ENCODE measurements around the gene SOX10. TPM values are rescaled to one million over a fixed set of nuclear protein-coding genes. Genes with fewer than 3 reads are reported as not detected.

Gene SOX10
- total RNA-seq, 4 donors from 2014 or later: 0.17 to 0.62 (median 0.59) TPM; not detected in 1

DNA sequence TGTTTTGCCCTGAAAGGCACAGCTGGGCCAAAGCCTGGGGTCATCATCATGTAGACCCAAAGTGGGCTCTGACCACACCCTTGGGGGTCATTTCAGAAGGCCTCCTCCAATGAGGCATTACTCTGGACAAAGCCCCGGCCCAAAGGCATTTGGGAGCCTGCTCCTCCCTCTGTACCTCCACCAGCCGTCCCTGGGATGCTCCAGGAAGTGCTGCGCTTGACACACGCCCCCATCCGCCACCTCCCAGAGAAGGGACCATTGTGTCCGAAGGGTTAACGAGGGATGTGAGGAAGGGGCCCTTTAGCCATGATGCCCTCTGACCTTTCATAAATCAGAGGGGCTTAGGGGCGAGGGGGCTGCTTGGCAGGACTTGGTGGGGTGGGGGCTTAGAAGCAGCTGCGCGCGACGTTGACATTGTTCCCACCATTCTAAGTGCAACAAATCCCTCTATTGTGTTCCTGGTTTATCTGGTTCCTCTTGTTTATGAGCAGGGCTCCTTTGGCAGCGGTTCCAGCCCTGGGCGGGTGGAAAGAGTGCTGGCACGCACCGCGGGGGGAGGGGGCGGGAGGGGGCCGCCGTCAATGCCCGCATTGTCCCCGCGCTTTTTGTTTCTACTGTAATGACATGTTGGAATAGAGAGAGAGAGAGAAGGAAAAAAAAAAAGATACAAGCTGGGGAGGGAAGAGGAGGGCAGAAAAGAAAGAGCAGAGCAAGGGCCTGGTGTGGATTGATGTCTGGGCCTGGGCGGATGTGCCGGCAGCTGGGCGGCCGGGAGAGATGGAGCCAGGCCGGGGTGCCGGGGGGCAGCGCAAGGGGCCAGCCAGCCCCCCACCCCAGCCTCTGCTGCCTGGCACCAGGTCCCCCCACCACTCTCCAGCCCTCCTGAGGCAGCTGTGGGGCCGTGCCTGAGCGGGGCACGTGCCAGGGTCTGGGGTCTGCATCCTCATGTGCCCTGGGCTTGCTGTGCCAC, 32.1 kb upstream of the SOX10 start:
- H3K4me3 ChIP-seq: no peak overlapping the region
- ATAC-seq (no peak), DNase-seq (no peak)
- H3K36me3 ChIP-seq: no peaks in the 10 kb centered on the region
- H3K27me3 ChIP-seq: no peaks in the 10 kb centered on the region
- no peaks in the 10 kb centered on the region for H3K9me3 ChIP-seq
- intact Hi-C loops (cut with DNase I; ENCODE audit: low total_unique reads): no loop called here
- H3K27ac ChIP-seq: no peak overlapping the region
- peaks cover 6 to 14% of the 10 kb centered on the region in 2 donors for H3K4me1 ChIP-seq
- in situ Hi-C loops (cut with MboI; ENCODE audit: low sequenced_read_pairs in 4 of 4): no loop called here
- TF ChIP-seq POLR2A (IDR thresholded peaks at IDR 0.05): no peak
- TF ChIP-seq, protein P1, sequence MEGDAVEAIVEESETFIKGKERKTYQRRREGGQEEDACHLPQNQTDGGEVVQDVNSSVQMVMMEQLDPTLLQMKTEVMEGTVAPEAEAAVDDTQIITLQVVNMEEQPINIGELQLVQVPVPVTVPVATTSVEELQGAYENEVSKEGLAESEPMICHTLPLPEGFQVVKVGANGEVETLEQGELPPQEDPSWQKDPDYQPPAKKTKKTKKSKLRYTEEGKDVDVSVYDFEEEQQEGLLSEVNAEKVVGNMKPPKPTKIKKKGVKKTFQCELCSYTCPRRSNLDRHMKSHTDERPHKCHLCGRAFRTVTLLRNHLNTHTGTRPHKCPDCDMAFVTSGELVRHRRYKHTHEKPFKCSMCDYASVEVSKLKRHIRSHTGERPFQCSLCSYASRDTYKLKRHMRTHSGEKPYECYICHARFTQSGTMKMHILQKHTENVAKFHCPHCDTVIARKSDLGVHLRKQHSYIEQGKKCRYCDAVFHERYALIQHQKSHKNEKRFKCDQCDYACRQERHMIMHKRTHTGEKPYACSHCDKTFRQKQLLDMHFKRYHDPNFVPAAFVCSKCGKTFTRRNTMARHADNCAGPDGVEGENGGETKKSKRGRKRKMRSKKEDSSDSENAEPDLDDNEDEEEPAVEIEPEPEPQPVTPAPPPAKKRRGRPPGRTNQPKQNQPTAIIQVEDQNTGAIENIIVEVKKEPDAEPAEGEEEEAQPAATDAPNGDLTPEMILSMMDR (IDR thresholded peaks at IDR 0.05 in 4 of 5, conservative IDR thresholded peaks at IDR 0.05 in 1 of 5): no peak

DNA sequence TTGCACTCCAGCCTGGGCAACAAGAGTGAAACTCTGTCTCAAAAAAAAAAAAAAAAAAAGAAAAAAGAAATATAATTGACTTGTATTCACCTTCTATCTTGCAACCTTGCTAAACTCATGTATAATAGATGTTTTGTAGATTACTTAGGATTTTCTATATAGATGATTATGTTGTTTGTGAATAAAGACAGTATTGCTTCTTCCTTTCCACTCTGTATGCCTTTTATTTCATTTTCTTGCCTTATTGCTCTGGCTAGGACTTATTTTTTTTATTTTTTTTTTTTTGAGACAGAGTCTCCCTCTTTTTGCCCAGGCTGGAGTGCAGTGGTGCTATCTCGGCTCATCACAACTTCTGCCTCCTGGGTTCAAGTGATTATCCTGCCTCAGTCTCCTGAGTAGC, 29.7 kb upstream of the SOX10 start:
- ATAC-seq (no peak), DNase-seq (no peak)
- in situ Hi-C loops (cut with MboI; ENCODE audit: low sequenced_read_pairs in 4 of 4): no loop called here
- peaks cover 6 to 14% of the 10 kb centered on the region in 2 donors for H3K4me1 ChIP-seq
- H3K9me3 ChIP-seq: no peaks in the 10 kb centered on the region
- H3K27me3 ChIP-seq: no peaks in the 10 kb centered on the region
- H3K36me3 ChIP-seq: no peaks in the 10 kb centered on the region
- TF ChIP-seq, protein P1 (IDR thresholded peaks at IDR 0.05 in 4 of 5, conservative IDR thresholded peaks at IDR 0.05 in 1 of 5): no peak
- TF ChIP-seq POLR2A (IDR thresholded peaks at IDR 0.05): no peak
- H3K27ac ChIP-seq: no peak overlapping the region
- intact Hi-C loops (cut with DNase I; ENCODE audit: low total_unique reads): no loop called here
- H3K4me3 ChIP-seq: no peak overlapping the region

DNA sequence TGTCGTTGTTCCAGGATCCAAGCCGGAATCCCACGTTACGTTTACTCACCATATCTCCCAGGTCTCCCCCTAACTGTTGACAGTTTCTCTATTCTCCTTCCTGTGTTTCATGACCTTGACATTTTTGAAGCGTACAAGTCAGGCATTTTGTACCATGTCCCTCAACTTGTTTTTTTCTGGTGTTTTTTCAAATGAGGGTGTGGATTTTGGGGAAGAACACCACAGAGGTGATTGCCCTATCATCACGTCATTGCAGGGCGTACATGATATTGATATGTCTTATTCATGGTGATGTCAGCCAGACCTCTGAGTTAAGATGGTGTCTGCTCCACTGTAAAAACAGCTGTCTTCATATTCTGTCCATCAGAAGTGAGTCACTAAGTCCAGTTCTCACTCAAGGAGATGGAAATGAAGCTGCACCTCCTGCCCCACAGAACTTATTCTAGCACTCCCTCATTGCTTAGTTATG, 28.3 kb upstream of the SOX10 start:
- Histone ChIP-seq H3K36me3 (no peaks in the 10 kb centered on the region), H3K4me1 (peaks cover 2 to 9% of the 10 kb centered on the region in 2 donors), H3K4me3 (no peak overlapping the region), H3K9me3 (no peaks in the 10 kb centered on the region), H3K27me3 (no peaks in the 10 kb centered on the region), H3K27ac (no peak overlapping the region)
- intact Hi-C loops (cut with DNase I; ENCODE audit: low total_unique reads): no loop called here
- in situ Hi-C loops (cut with MboI; ENCODE audit: low sequenced_read_pairs in 4 of 4): no loop called here
- ATAC-seq (no peak), DNase-seq (no peak)
- TF ChIP-seq POLR2A (IDR thresholded peaks at IDR 0.05): no peak
- TF ChIP-seq, protein P1 (IDR thresholded peaks at IDR 0.05 in 4 of 5, conservative IDR thresholded peaks at IDR 0.05 in 1 of 5): no peak

DNA sequence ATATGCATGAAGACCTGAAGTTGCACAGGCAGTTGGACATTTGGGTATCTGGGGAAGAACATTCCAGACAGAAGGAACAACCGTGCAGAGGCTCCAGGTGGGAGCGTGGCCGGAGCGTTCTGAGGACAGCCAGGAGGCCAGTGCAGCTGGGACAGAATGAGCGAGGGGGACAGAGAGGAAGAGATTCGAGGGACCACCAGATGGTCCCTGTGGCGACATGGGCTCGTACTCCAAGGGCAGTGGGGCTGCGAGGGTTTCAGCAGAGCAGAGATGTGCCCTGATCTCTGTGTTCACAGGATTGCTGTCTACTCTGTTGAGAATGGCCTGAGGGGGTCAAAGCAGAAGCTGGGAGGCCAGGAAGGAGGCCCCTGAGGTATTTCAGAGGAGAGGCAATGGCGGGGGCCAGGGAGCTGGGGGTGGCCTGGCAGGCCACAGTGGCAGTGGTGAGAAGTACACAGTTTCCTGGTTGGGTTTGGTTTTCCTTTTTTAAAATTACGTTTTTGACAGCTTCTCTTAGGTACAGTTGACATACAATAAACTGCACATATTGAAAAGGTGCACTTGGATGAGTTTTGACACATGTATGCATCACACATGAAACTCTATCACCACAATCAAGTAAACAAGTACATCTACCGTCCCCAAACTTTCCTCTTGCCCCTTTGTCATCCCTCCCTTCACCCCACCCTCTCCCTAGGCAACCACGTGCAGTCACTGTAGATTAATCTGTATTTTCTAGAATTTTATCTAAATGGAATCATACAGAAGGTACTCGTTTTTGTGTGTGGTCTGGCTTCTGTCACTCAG, 24.8 kb upstream of the SOX10 start:
- in situ Hi-C loops (cut with MboI; ENCODE audit: low sequenced_read_pairs in 4 of 4) (no loop called here), intact Hi-C loops (cut with DNase I; ENCODE audit: low total_unique reads) (no loop called here)
- H3K9me3 ChIP-seq: no peaks in the 10 kb centered on the region
- DNase-seq (no peak), ATAC-seq (no peak)
- no peaks in the 10 kb centered on the region for H3K36me3 ChIP-seq
- TF ChIP-seq, protein P1 (IDR thresholded peaks at IDR 0.05 in 4 of 5, conservative IDR thresholded peaks at IDR 0.05 in 1 of 5): no peak
- TF ChIP-seq POLR2A (IDR thresholded peaks at IDR 0.05): no peak
- H3K27me3 ChIP-seq: no peaks in the 10 kb centered on the region
- H3K4me1 ChIP-seq: no peaks in the 10 kb centered on the region
- no peak overlapping the region for H3K27ac ChIP-seq
- no peak overlapping the region for H3K4me3 ChIP-seq
